H9 (cell line): ENCODE data around the gene SNX2. TPM values are rescaled to one million over a fixed set of nuclear protein-coding genes. Genes with fewer than 3 reads are reported as not detected.

ENCODE experiments used
- DNase-seq: peaks from one replicate; pipeline ENCODE4 v3.0.0-alpha.2; 2017
- H2AFZ ChIP-seq: one replicate; pipeline ENCODE4 v1.6.1; 2013; ENCODE audit warnings: mild to moderate bottlenecking, low read length, control low read depth, moderate library complexity
- H2AK5ac ChIP-seq: 2 replicates; pipeline ENCODE4 v1.6.1; 2013; ENCODE audit warnings: low read length, control low read depth, mixed read lengths; ENCODE audit not compliant: insufficient read length
- H2BK120ac ChIP-seq: one replicate; pipeline ENCODE4 v1.6.1; 2013; ENCODE audit warnings: low read depth, mild to moderate bottlenecking, low read length, control low read depth, inconsistent platforms; ENCODE audit not compliant: poor library complexity, severe bottlenecking
- H2BK12ac ChIP-seq: 2 replicates; pipeline ENCODE4 v1.6.1; 2013; ENCODE audit warnings: low read length, control low read depth, mixed read lengths, low read depth; ENCODE audit not compliant: insufficient read length
- H2BK15ac ChIP-seq: 2 replicates; pipeline ENCODE4 v1.6.1; 2013; ENCODE audit warnings: low read depth, low read length, control low read depth
- H2BK20ac ChIP-seq: one replicate; pipeline ENCODE4 v1.6.1; 2013; ENCODE audit warnings: low read depth, mild to moderate bottlenecking, low read length, control low read depth, inconsistent platforms; ENCODE audit not compliant: poor library complexity, severe bottlenecking
- H2BK5ac ChIP-seq: 2 replicates; pipeline ENCODE4 v1.6.1; 2013; ENCODE audit warnings: low read length, control low read depth, mixed read lengths; ENCODE audit not compliant: insufficient read length
- H3K14ac ChIP-seq: 2 replicates; pipeline ENCODE4 v1.6.1; 2013; ENCODE audit warnings: low read length, control low read depth; ENCODE audit not compliant: insufficient read depth
- H3K18ac ChIP-seq: 2 replicates; pipeline ENCODE4 v1.6.1; 2013; ENCODE audit warnings: low read depth, mild to moderate bottlenecking, mixed read lengths, low read length, control low read depth; ENCODE audit not compliant: insufficient read length
- H3K23ac ChIP-seq: 2 replicates; pipeline ENCODE4 v1.6.1; 2013; ENCODE audit warnings: low read length, control low read depth, mixed read lengths, low read depth; ENCODE audit not compliant: insufficient read length
- H3K23me2 ChIP-seq: 2 replicates; pipeline ENCODE4 v1.6.1; 2013; ENCODE audit warnings: low read depth, mild to moderate bottlenecking, mixed read lengths, low read length, control low read depth; ENCODE audit not compliant: insufficient read length, poor library complexity, severe bottlenecking
- H3K27ac ChIP-seq: 2 replicates; pipeline ENCODE4 v1.5.1; 2013; ENCODE audit warnings: low read length, control low read depth, mixed read lengths, low read depth; ENCODE audit not compliant: insufficient read length
- H3K27me3 ChIP-seq: 2 replicates; pipeline ENCODE4 v1.6.1; 2013; ENCODE audit warnings: low read length, control low read depth, inconsistent platforms; ENCODE audit not compliant: insufficient read depth
- H3K4ac ChIP-seq: 2 replicates; pipeline ENCODE4 v1.6.1; 2013; ENCODE audit warnings: low read depth, mild to moderate bottlenecking, control low read depth, inconsistent platforms, low read length, moderate library complexity
- H3K4me1 ChIP-seq: 2 replicates; pipeline ENCODE4 v1.6.1; 2013; ENCODE audit warnings: low read length, control low read depth, inconsistent platforms; ENCODE audit not compliant: insufficient read depth
- H3K4me2 ChIP-seq: 2 replicates; pipeline ENCODE4 v1.6.1; 2013; ENCODE audit warnings: low read length, control low read depth, mixed read lengths; ENCODE audit not compliant: insufficient read length, insufficient read depth
- H3K56ac ChIP-seq: 2 replicates; pipeline ENCODE4 v1.6.1; 2013; ENCODE audit warnings: low read depth, mild to moderate bottlenecking, mixed read lengths, low read length, control low read depth; ENCODE audit not compliant: insufficient read length
- H3K79me1 ChIP-seq: 2 replicates; pipeline ENCODE4 v1.6.1; 2013; ENCODE audit warnings: low read depth, mild to moderate bottlenecking, moderate library complexity, low read length, control low read depth, inconsistent platforms; ENCODE audit not compliant: insufficient read depth, poor library complexity, severe bottlenecking
- H3K79me2 ChIP-seq: 2 replicates; pipeline ENCODE4 v1.6.1; 2013; ENCODE audit warnings: low read length, control low read depth, inconsistent platforms; ENCODE audit not compliant: insufficient read depth
- H3K9ac ChIP-seq: 2 replicates; pipeline ENCODE4 v1.6.1; 2013; ENCODE audit warnings: low read length, control low read depth, mixed read lengths; ENCODE audit not compliant: insufficient read length; ENCODE audit errors: extremely low read depth
- H3K9me3 ChIP-seq: one replicate; pipeline ENCODE4 v1.6.1; 2013; ENCODE audit warnings: low read depth, low read length, inconsistent platforms; ENCODE audit not compliant: control insufficient read depth
- H3T11ph ChIP-seq: one replicate; pipeline ENCODE4 v1.6.1; 2013; ENCODE audit warnings: mild to moderate bottlenecking, low read length, control low read depth, inconsistent platforms
- H4K20me1 ChIP-seq: one replicate; pipeline ENCODE4 v1.6.1; 2013; ENCODE audit not compliant: control insufficient read depth, insufficient read length, insufficient read depth
- H4K5ac ChIP-seq: 2 replicates; pipeline ENCODE4 v1.6.1; 2013; ENCODE audit warnings: low read depth, mild to moderate bottlenecking, mixed read lengths, low read length, control low read depth; ENCODE audit not compliant: insufficient read length
- H4K8ac ChIP-seq: replicated peaks from 2 replicates; pipeline ENCODE4 v1.6.1; 2013; ENCODE audit warnings: low read length, control low read depth, mixed read lengths, low read depth; ENCODE audit not compliant: insufficient read length
- H4K91ac ChIP-seq: 2 replicates; pipeline ENCODE4 v1.6.1; 2013; ENCODE audit warnings: low read depth, mild to moderate bottlenecking, moderate library complexity, mixed read lengths, low read length, control low read depth; ENCODE audit not compliant: insufficient read length
- H3K27ac Mint-ChIP-seq, 3 experiments: 2 replicates in 2 of 3; 3 replicates in 1 of 3; pipeline ENCODE4 v1.8.0; 2020 to 2021; ENCODE audit warnings: mixed read lengths in 3 of 3, mild to moderate bottlenecking in 1 of 3, moderate library complexity in 1 of 3
- H3K27me3 Mint-ChIP-seq: 2 replicates; pipeline ENCODE4 v1.8.0; 2021; ENCODE audit warnings: low read depth, mild to moderate bottlenecking, moderate library complexity, mixed read lengths
- H3K36me3 Mint-ChIP-seq, 3 experiments: 2 replicates in 2 of 3; 3 replicates in 1 of 3; pipeline ENCODE4 v1.8.0; 2020 to 2021; ENCODE audit warnings: low read depth in 3 of 3, mixed read lengths in 3 of 3; ENCODE audit not compliant: insufficient read depth in 1 of 3
- H3K4me1 Mint-ChIP-seq, 2 experiments: 2 replicates each; pipeline ENCODE4 v1.8.0; 2020; ENCODE audit warnings: mixed read lengths in 2 of 2
- H3K4me3 Mint-ChIP-seq, 2 experiments: 2 replicates in 1 of 2; 3 replicates in 1 of 2; pipeline ENCODE4 v1.8.0; 2020 to 2021; ENCODE audit warnings: mild to moderate bottlenecking in 2 of 2, mixed read lengths in 2 of 2, moderate library complexity in 1 of 2
- H3K9me3 Mint-ChIP-seq, 2 experiments: 2 replicates in 1 of 2; 3 replicates in 1 of 2; pipeline ENCODE4 v1.8.0; 2020; ENCODE audit warnings: mild to moderate bottlenecking in 2 of 2, mixed read lengths in 2 of 2, moderate library complexity in 1 of 2
- CTCF ChIP-seq: fragments of 200-600 bp; sonication (generic); conservative IDR thresholded peaks from 3 replicates; pipeline ENCODE4 v1.8.0; 2021; ENCODE audit warnings: antibody characterized with exemption, mild to moderate bottlenecking
- WGBS: extraction: QIAGEN DNeasy Blood & Tissue Kit; methylation state at CpG from one replicate; pipeline ENCODE4 v1.1.7; 2013; ENCODE audit warnings: missing lambda C conversion rate, low lambda C conversion rate, mixed read lengths; ENCODE audit not compliant: insufficient read length; ENCODE audit errors: extremely low coverage; 5-methylcytosine and 5-hydroxymethylcytosine counted together
- total RNA-seq: library from RNA; stranded (reverse); gene quantifications from 2 replicates; pipeline ENCODE4 v1.2.1, GENCODE V29; 2021

The SNX2 gene
- total RNA-seq, 1 experiment from 2014 or later = 62.6 TPM

DNA sequence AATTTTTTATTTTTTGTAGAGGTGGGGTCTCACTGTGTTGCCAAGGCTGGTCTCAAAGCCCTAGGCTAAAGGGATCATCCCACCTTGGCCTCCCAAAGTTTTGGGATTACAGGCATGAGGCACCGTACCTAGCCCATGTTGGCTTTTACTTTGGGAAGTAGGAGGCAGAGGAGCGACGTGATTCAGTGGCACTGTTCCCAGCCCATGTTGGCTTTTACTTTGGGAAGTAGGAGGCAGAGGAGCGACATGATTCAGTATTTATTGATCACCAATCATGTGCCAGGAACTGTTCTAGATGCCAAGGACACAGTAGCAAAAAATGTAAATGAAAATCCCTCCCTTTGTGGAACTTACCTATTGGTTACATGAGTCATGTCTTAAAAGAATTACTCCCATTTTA is 88.8 kb downstream of the SNX2 start:
- TF ChIP-seq CTCF = no peak
- no peak overlapping the region for H3K4me3 Mint-ChIP-seq
- no peak overlapping the region for H2BK5ac ChIP-seq
- H4K20me1 ChIP-seq = no peaks in the 10 kb centered on the region
- no peak for DNase-seq
- no peak overlapping the region for H3K9ac ChIP-seq
- H3K79me2 ChIP-seq = no peaks in the 10 kb centered on the region
- no peak overlapping the region for H2BK120ac ChIP-seq
- H2BK20ac ChIP-seq = no peak overlapping the region
- no peak overlapping the region for H3K23ac ChIP-seq
- H3K18ac ChIP-seq = no peak overlapping the region
- no peak overlapping the region for H3K56ac ChIP-seq
- no peak overlapping the region for H3T11ph ChIP-seq
- H3K9me3 Mint-ChIP-seq = no peaks in the 10 kb centered on the region
- no peak overlapping the region for H3K4ac ChIP-seq
- no peaks in the 10 kb centered on the region for H3K27me3 Mint-ChIP-seq
- H4K8ac ChIP-seq = no peak overlapping the region
- H4K5ac ChIP-seq = no peak overlapping the region
- H3K4me1 Mint-ChIP-seq = peaks cover 32 to 35% of the 10 kb centered on the region in 2 experiments
- H2BK15ac ChIP-seq = no peak overlapping the region
- H3K27ac Mint-ChIP-seq = no peak overlapping the region
- peaks cover 3 to 9% (median 4%) of the 10 kb centered on the region in 3 experiments; a peak in 3 of 7 replicates for H3K36me3 Mint-ChIP-seq
- H3K23me2 ChIP-seq = no peaks in the 10 kb centered on the region
- H3K27ac ChIP-seq = no peak overlapping the region
- H2BK12ac ChIP-seq = no peak overlapping the region
- no peaks in the 10 kb centered on the region for H3K27me3 ChIP-seq
- H3K9me3 ChIP-seq = no peaks in the 10 kb centered on the region
- H3K79me1 ChIP-seq = no peaks in the 10 kb centered on the region
- H2AK5ac ChIP-seq = no peak overlapping the region
- H3K4me1 ChIP-seq = no peaks in the 10 kb centered on the region; the same call in 1 of the 2 replicates
- no CpG with 5 or more reads among the region's 4 CpGs for WGBS
- H3K14ac ChIP-seq = no peak overlapping the region
- H4K91ac ChIP-seq = no peak overlapping the region
- no peak overlapping the region for H3K4me2 ChIP-seq
- H2AFZ ChIP-seq = no peak overlapping the region
